NCI-H748 (cell line): Measurements from ENCODE around the gene RFXAP.

Experiments
- DNase-seq: peaks from one replicate; lab custom pipeline; 2025; ENCODE audit not compliant: unreplicated experiment; lab: John Stamatoyannopoulos, UW

RFXAP gene

GRCh38 chr13:36815062-36815461 lies 4.0 kb upstream of the RFXAP start:
- DNase-seq = peak; percentile 40

- DNase-seq = peak; percentile 44
These were observed 822 bp upstream of the RFXAP start for GRCh38 chr13:36817996-36818803.

- peak; percentile 69 for DNase-seq
These were observed 693 bp downstream of the RFXAP start for GRCh38 chr13:36819739-36820090.

- DNase-seq = no peak
These were observed 1.2 kb downstream of the RFXAP start for GRCh38 chr13:36820222-36820621.

- no peak for DNase-seq
These were observed 3.8 kb downstream of the RFXAP start for GRCh38 chr13:36822785-36823184.

GRCh38 chr13:36829753-36830152 lies 10.7 kb downstream of the RFXAP start:
- DNase-seq = no peak

- DNase-seq = no peak
These were observed 12.3 kb downstream of the RFXAP start for GRCh38 chr13:36831291-36831690.

GRCh38 chr13:36834299-36834698 lies 15.3 kb downstream of the RFXAP start:
- DNase-seq = no peak

- no peak for DNase-seq
These were observed 18.5 kb downstream of the RFXAP start for GRCh38 chr13:36837354-36838092.

- DNase-seq = no peak
These were observed 20.3 kb downstream of the RFXAP start for GRCh38 chr13:36839281-36839680.

- no peak for DNase-seq
These were observed 21.0 kb downstream of the RFXAP start for GRCh38 chr13:36839981-36840380.

GRCh38 chr13:36840718-36841250 lies 21.8 kb downstream of the RFXAP start:
- DNase-seq = no peak

- DNase-seq = peak; percentile 32
These were observed 22.4 kb downstream of the RFXAP start for GRCh38 chr13:36841391-36841790.

GRCh38 chr13:36847606-36848005 lies 28.6 kb downstream of the RFXAP start:
- no peak for DNase-seq

GRCh38 chr13:36848199-36848982 lies 29.4 kb downstream of the RFXAP start:
- peak; percentile 81 for DNase-seq

GRCh38 chr13:36850790-36851438 lies 31.9 kb downstream of the RFXAP start:
- peak; percentile 55 for DNase-seq

- no peak for DNase-seq
These were observed 38.2 kb downstream of the RFXAP start for GRCh38 chr13:36857253-36857652.

- peak; percentile 86 for DNase-seq
These were observed 39.3 kb downstream of the RFXAP start for GRCh38 chr13:36858290-36858689.

- no peak for DNase-seq
These were observed 40.2 kb downstream of the RFXAP start for GRCh38 chr13:36859259-36859658.

- DNase-seq = no peak
These were observed 43.1 kb downstream of the RFXAP start for GRCh38 chr13:36862002-36862685.
